GM12801 (cell line): Measurements from ENCODE around the gene IGFBP2.

Source experiments
- CTCF ChIP-seq: IDR thresholded peaks from one replicate; pipeline ENCODE4 v1.5.1; 2011; ENCODE audit warnings: control low read depth; ENCODE audit not compliant: insufficient read length; ENCODE audit errors: extremely low read depth

IGFBP2 gene

GRCh38 chr2:216661051-216661450 lies 27.8 kb downstream of the IGFBP2 start:
- no peak for TF ChIP-seq CTCF

GRCh38 chr2:216661639-216662375 lies 28.6 kb downstream of the IGFBP2 start:
- no peak for TF ChIP-seq CTCF

- no peak for TF ChIP-seq CTCF
Observed at GRCh38 chr2:216663106-216663505, 29.9 kb downstream of the IGFBP2 start.

GRCh38 chr2:216663846-216664245 lies 30.6 kb downstream of the IGFBP2 start:
- TF ChIP-seq CTCF: no peak

- no peak for TF ChIP-seq CTCF
Observed at GRCh38 chr2:216664593-216665034, 31.4 kb downstream of the IGFBP2 start.

- no peak for TF ChIP-seq CTCF
Observed at GRCh38 chr2:216665242-216665641, 32.0 kb downstream of the IGFBP2 start.

GRCh38 chr2:216665717-216666116 lies 32.5 kb downstream of the IGFBP2 start:
- no peak for TF ChIP-seq CTCF
